Germinal center (tissue), 1 donor: ENCODE measurements around the gene WHRN.

Source experiments
- DNase-seq: peaks from one replicate; pipeline ENCODE4 v3.0.0; 2012; ENCODE audit warnings: mixed read lengths, low spot score

Gene WHRN

DNA sequence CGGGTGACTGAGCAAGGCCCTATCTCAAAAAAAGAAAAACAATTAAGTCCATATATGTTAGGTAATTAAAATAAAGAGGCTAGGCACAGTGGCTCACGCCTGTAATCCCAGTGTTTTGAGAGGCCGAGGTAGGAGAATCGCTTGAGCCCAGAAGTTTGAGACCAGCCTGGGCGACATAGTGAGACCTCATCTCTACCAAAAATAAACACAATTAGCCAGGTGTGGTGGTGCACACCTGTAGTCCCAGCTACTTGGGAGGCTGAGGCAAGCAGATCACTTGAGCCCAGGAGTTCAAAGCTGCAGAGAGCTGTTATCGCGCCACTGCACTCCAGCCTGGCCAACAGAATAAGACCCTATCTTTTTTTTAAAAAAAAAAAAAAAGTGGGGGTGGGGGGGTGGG is 12.3 kb downstream of the WHRN start:
- DNase-seq, result no peak

DNA sequence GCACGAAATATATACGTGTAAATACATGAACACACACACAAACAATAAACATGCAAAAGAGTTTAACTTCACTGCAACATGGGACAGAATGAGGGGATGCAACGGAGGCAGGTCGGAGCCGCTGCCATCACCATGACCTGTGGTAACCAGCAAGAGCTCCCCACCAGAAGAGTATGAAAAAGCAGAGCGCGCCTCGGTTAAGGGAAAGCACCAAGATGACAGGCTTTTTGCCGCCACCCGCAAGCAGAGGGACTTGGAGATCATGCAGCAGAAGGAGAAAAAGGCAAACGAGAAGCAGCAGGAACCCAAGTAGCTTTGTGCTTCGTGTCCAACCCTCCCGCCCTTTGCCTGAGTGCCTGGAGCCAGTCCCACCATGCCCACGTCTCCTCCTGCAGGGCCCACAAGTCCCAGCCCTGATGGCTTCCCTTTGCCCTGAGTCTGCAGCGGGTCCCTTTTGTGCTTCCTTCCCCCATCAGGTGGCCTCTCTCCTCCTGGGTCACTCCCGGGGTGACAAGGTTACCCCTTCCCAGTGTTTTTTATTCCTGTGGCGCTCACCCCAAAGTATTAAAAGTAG is 13.8 kb downstream of the WHRN start:
- DNase-seq, result no peak

DNA sequence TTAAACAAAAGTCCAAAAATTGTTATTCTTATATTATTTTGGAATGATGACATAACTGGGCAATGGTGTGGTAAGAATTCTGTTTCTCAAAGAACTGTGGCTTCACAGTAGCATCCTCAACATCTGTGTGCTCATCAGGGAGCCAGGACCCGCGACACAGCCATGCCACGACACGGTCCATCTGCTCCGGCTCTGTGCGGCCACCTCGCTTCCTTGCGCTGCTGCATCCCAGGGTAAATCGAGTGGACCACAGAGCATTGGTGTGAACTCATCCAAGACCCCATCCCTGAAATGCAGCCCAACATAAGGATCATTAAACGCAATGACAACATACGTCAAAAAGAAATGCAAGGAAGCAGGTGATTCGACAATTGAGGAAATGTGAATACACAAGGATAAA is 15.3 kb downstream of the WHRN start:
- no peak for DNase-seq

DNA sequence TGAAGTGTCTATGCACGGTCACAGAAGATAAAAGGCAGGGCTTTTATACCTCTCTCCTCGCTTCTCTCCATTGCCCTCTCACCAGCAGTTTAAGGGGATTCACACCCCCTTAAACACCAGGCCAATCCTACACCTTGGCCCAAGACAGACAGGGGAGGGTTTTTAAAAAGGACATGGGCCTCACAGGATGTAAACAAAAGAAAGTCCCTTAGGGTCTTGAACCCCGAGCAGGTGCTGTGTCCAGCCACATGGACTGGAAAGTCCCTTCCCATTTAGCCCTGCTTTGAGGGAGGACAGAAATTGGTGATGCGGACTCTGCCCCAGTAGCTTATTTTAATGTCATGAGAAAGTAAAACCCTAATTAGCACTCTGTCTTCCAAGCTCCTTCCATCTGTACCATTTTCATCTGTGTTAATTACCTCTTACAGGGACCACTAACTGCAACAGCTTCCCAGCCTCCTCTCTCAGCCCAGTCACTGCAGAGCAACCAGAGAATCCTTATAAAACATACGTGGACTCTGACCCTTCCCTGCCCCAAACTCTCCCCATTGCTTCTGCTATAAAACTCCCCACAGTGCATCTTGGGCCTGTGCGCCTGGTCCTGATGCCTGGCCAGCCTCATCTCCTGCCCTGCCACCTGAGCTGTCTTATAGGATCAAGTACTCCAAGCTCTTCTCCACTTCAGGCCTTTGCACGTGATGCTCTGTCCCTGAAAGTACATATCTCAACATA is 16.7 kb downstream of the WHRN start:
- no peak for DNase-seq

DNA sequence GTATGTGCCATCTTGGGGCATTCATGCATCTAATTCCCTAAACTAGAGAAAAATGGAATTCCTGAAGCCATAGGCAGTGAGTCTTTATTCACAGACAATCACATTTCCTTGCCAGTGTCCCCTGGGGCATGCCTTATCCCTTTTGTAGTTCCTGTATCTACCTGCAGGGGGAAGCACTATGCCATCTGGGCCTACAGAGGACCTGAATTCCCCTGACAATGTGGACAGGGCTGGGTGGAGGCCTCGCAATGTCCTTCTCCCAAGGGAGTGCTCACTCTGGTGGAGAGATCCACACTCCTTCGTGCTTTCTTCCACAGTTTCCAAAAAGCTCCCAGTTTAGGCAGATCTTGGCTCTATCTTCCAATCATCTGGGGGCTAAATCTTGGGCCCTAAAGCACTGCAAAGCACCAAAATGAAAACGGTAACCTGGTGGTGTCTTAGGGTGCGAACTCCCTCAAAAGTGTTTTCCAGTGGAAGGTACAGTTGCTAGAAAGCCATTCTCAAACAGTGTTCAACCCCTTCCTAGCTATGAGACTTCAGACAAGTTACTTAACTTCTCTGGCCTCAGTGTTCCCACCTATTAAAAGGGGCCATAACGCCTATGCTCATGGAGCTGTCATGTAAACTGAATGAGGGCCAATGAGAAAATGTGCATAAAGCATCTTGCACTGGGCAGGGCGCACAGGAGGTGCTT is 17.5 kb downstream of the WHRN start:
- peak; percentile 66 for DNase-seq

DNA sequence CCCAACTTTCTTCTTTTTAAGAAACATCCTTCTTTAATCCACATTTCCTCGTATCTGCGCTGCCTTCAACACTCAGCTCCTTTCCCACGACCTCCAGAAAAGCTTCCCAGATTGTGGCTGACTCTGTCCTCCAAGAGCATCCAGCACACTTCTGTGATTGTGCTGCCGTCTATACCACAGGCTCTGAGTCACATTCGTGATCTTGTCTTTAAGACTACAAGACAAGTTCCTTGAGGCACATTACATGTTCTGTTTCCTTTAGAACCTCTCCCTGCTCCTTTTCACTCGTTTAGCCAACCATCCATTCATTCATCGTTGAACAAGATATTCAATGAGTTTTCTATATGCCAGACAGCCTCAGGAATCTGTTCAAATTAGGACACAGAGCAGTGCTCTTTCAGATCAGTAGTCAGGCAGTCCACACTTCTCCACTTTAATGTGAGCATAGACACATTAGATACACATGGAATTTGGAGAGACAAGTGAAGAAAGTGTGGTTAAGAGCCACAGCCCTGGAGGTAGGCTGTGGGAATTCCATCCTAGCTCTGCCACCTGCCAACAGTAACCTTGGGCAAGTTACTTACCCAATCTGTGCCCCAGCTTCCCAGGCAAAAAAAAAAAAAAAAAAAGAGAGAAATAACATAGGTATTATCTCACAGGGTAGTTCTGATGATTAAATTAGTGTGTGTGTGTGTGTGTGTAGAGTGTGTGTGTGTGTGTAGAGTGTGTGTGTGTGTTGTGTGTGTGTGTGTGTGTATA is 18.9 kb downstream of the WHRN start:
- DNase-seq, result no peak

DNA sequence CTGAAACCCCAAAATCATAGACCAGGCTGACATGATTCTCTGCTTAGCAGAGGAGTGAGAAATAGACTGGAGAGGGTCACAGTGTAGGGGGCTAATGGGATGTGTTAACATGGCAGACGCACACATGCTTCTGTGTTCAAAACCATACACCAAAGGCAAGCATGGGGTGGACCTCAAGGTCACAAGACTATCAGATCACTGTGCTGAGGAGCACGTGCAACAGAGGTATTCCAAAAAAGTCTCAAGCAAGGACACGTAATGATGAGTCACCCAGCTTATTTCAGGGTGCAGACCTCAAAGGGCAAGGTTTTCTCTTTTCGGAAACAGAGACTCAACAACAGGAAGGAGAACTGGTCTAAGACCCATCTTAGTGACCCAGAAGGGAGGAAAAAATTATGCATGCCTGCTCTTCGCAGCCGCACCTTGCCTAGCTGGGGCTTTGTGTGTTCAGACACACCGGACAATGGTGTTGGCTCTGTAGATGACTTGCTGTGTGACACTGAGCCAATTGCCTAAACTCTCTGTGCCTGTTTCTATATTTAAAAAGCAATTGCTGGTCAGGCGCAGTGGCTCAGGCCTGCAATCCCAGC is 20.3 kb downstream of the WHRN start:
- no peak for DNase-seq

DNA sequence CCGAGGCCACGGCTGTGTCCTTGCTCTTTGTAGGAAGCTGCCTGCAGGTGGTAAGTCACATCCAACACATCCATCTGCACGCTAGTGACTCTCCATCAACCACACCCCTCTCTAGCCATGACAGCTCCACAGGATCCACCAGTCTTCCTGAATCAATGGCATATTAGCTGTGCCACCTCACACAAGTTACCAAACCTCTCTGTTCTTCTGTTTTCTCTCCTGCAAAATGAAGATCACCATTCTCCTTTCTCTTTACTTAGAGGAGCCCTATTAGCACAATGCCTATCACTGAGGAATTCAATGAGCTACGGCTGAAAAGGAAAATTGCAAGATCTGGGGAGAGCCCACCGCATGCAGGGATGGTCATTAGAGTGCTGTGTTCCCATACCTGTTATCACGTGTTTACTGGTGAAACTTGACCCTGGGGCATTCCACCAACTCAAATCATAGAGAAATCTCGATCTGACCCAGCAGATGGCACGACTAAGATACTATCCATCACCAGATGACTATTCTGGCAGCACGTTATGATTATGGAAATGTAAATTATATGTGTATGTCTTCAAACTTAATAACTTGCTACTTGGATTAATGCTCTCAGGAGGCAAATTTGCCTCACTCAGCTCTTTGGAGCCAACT is 20.9 kb downstream of the WHRN start:
- no peak for DNase-seq

DNA sequence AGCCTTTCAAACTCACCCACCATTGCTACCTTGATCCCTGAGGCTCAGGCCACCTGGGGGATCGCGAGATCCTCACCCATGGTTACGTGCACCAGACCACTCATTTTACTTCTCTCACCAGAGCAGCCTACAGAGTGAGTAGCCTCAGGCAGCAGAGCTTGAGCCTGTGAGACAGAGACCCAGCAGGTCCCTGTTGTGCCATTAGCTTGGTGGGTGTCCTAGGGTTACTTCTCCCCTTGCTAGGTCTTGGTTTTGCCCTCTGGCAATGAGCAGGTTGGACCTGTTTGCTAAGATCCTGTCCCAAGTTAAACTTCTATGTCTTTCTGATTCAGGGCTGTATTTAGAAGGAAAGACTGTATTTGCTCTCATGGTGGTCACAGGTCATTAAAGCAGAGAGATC is 21.8 kb downstream of the WHRN start:
- no peak for DNase-seq

DNA sequence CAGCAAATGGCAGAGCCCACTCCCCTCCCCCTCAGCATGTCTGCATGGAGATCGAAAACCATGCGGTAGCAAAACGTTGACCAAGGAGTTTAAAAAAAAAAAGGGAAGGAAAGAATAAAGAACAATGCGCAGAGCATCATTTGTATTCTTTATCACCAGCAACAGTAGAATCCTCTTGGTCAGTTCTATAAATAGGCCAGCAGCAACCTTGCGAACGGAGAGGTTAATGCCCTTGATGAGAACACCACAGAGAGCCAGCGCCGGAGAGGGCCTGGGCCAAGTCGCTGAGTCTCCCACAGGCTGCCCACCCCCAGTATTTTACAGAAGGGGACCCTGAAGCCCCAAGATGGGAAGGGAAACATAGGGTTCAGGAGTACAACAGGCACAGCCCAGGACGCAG is 22.7 kb downstream of the WHRN start:
- DNase-seq, result no peak

DNA sequence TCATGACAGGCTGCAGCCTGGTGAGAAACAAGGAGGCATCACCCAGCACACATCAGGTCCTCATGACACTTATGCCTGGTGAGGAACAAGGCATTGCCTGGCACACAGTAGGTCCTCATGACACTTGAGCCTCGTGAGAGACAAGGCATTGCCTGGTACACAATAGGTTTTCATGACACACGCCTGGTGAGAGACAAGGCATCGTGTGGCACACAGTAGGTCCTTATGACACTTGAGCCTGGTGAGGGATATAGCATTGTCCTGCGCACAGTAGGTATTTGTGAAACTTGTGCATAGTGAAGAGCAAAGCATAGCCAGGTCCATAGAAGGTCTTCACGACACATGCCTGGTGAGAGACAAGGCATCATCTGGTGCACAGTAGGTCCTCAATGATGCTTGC is 23.5 kb downstream of the WHRN start:
- DNase-seq, result no peak

DNA sequence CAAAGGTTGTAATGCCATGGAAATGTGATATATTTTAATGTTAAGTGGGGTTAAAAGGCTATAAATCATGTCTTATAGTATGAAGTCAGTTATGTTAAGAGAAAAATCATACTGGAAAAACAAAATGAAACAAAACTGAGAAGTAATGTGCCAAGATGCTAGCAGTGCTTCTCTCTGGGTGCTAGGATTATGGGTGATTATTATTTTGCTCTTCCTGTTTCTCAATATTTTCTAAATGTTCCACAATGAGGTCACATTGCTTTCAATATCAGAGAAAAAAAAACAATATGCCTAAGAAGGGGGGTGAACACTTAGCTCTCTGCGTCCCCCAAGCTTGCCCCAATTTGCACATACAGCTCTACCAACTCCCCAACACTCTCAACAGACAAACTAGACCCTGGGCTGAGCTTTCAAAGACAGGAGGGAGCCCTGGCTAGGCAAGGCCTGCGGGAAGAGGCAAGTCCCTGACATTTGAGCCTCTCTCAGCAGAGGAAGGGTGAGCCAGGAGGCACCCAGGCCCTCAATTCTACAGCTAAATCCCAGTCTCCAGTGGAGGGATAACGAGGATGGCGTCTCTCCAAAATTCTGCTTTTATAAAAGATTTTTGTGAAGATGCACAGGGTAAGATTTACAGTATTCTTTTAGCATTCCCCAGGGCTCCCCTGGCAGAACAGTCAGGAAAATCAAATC is 24.4 kb downstream of the WHRN start:
- no peak for DNase-seq

DNA sequence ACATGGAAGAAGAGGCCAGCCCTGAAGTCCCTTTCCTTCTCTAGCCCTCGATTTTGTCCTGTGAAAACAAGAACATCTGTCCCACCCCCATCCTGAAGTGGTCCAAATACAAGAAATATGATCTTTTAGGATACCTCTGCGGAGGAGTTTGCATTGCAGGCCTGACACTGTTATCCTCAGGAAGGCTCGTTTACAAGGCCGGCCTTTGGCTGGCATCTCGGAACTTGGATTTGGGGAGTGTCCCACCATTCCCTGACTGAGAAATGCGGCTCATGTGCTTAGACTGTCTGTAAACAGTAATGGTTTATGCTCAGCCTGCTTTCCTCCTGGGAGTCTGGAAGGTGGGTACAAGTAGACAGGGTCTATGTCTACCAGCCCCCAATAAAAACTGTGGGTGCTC is 26.4 kb downstream of the WHRN start:
- DNase-seq, result no peak

DNA sequence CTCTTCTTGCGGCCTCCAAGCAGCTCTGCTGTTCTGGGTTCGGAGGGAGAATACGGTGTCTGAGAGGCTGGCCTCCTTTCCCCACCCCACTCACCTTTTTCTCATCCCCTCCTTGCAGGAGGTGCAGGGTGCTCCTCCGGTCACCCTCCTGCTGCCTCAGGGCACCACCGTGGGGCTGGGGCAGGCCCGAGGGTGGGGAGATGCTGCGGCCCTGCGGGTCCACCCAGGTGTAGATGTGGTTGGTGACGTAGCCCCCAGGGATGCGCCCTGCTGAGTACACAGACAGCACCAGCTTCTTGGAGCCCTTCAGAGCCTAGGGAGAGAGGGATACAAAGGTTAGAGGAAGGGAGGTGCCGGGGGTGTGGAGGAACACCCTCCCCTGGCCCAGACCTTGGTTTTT is 26.8 kb downstream of the WHRN start:
- no peak for DNase-seq

DNA sequence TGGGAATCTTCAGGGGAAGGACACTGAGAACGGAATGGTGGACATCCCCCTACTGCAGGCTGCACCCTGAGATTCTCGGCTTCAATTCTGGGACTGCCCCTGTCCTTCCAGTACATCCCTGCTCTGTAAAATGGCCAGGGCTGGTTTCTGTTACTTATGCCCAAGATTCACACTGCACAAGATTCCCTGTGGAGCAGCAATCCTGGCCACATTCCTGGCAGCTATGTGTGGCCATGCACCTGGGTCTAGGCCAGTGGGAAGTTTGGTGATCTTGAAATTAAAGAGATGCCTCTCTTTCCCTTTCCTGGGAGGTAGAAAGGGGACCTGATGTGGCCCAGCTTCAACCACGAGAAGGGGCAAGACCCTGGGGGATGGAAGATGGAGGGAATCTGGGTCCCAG is 27.6 kb downstream of the WHRN start:
- no peak for DNase-seq

DNA sequence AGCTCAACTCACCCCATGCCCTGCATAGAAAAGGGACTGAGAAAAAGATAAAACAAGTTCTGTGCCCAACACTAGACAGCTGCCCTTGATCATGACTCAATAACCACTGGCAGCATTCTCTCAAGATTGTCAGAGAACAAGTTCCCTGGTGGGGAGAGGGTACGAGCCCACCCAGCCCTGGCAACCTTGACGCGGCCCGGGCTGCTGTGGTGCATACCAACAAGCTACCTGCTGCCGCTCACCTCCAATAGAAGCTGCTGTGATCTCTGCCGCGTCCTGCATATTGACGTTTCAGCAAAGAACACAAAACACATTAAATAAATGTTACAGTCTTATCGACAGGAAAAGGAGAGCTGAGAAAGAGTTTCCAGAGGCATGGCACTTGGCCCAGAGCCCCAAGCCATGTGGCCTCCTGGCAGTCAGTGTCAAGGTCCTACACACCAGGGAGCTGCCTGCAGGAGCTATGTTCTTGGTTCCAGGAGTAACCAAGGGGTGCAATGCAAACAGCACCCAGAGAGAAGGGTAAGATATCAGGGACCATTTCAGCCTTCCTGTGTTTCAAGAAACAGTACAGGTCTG is 28.3 kb downstream of the WHRN start:
- no peak for DNase-seq

DNA sequence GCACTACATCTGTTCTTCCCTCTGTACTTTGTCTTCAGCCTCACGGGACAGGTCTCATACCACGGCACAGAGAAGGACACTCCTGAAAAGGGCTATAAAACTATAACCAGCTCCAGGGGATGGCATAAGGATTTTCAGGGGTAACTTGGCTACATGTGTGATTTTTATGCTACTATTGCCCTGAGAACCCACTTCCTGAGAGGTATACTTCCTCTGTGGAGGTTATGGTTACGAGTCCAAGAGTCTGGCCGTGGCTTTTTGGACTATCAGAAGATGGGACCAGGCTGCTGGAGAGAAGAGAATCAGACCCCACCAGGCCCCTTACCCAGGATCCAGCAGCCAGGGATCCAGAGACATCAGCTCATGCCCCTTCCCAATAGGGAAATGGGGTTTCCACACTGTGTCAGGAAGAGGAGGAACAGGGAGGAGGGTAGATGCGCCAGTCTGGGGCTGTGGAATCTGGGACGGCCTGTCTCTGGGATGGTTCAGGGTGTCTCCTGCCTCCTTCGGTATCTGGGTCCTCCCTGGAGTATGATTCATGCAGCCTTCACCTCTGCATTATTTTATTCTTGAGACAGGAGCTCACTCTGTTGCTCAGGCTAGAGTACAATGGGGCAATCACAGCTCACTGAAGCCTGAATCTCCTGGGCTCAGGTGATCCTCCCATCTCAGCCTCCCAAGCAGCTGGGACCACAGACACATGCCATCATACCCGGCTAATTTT is 29.7 kb downstream of the WHRN start:
- DNase-seq, result no peak

DNA sequence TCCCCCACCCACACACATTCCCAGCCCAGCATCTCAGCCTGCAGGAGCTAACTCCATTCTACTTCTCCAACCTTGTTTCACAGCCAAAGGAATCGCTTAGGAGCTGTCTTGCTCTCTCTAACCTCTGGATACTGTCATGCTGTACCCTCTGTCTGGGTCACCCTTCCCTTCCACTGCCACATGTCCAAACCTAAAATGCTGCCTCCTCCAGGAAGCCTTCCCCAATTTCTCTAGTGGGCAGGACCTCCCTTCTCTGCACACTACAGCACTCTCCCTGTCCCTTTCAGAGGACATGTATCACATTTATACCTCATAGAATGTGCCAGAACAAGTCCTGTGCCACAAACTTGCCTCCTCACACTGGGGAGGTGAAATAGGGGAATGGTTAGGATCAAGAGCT is 30.8 kb downstream of the WHRN start:
- no peak for DNase-seq

DNA sequence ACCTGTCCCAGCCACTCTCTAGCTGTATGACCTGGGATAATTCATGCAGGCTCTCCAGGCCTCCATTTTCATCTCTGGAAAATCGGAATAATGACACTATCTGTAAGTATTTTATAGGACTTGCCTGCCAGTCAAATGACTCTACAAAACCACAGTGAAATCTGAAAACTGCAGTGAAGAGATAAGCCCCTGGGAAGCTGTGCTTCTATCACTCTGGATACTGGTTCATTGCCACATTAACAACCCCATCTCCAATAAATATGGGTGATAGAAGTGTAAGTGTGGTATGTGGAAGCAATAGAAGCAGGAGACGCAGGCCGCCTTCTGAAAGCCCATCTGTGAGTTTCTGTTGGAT is 31.8 kb downstream of the WHRN start:
- no peak for DNase-seq

DNA sequence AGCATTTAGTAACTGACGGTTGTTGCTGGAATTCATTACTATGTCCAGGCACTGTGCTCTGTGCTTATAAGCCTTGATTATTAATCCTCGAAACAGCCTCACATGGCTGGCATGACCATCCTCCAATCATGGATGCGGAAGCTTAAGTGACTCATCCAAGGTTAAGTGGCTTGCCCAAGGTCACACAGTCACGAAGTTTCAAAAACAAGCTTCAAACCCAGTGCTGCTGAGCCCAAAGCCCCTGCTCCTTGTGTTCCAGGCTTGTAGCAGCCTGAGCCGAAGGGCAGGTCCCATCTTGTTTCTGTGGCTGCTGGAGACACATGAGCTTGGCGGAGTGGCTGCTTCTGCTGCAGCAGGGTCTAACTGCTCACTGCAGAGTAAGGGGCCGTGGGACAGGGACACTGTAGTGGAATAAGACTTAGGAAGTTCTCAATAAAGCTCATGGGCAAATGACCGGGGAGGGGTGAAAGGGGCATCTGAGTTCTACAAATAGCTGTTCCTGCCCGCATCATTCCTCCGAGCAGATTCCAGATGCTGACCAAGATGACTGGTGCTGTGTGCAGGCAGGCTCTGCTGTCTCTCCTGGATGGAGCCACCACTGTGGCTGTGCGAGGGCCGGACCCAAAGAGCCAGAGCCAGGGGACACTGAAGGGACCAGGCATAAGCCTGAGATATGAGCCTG is 32.4 kb downstream of the WHRN start:
- no peak for DNase-seq
